OCI-LY3 (cell line): ENCODE measurements around the gene SRGAP1.

Experiments used
- H2AFZ ChIP-seq: fragments of 200-600, 300-600 bp; shearing (Covaris generic); 2 replicates; pipeline ENCODE4 v1.6.0; 2014; ENCODE audit warnings: antibody characterized with exemption, low read depth, low read length
- H3K27ac ChIP-seq: fragments of 200-600, 300-600 bp; sonication (generic); 2 replicates; pipeline ENCODE4 v1.5.1; 2014; ENCODE audit warnings: mild to moderate bottlenecking, low read length, moderate library complexity, mixed read lengths
- H3K27me3 ChIP-seq: fragments of 200-600, 300-600 bp; sonication (generic); 2 replicates; pipeline ENCODE4 v1.6.1; 2014; ENCODE audit warnings: low read depth, low read length, mixed read lengths
- H3K36me3 ChIP-seq: fragments of 200-600, 300-600 bp; sonication (generic); replicated peaks from 2 replicates; pipeline ENCODE3; 2014; ENCODE audit warnings: low read depth, low read length, mixed read lengths
- H3K4me1 ChIP-seq: fragments of 300-600, 200-600 bp; sonication (generic); 2 replicates; pipeline ENCODE4 v1.6.1; 2014; ENCODE audit warnings: low read length, mixed read lengths
- H3K4me2 ChIP-seq: fragments of 200-600, 300-600 bp; sonication (generic); 2 replicates; pipeline ENCODE4 v1.6.1; 2014; ENCODE audit warnings: low read length, mixed read lengths
- H3K4me3 ChIP-seq: fragments of 300-600, 200-600 bp; sonication (generic); 2 replicates; pipeline ENCODE4 v1.5.1; 2014; ENCODE audit warnings: antibody characterized with exemption, mild to moderate bottlenecking, low read length, moderate library complexity
- H3K79me2 ChIP-seq: fragments of 300-600, 200-600 bp; shearing (Covaris generic); 2 replicates; pipeline ENCODE4 v1.6.1; 2014; ENCODE audit warnings: mild to moderate bottlenecking, low read length, mixed read lengths
- H3K9ac ChIP-seq: fragments of 300-600, 200-600 bp; shearing (Covaris generic); 2 replicates; pipeline ENCODE4 v1.6.0; 2014; ENCODE audit warnings: mild to moderate bottlenecking, low read length, moderate library complexity
- H3K9me3 ChIP-seq: fragments of 200-600, 300-600 bp; shearing (Covaris generic); 2 replicates; pipeline ENCODE4 v1.6.1; 2014; ENCODE audit warnings: low read length, mixed read lengths; ENCODE audit not compliant: insufficient read depth
- H4K20me1 ChIP-seq: fragments of 200-600, 300-600 bp; sonication (generic); 2 replicates; pipeline ENCODE4 v1.6.1; 2016; ENCODE audit warnings: low read length, mixed read lengths; ENCODE audit not compliant: insufficient read depth
- EZH2phosphoT487 ChIP-seq: fragments of 200-600 bp; shearing (Covaris generic); IDR thresholded peaks from 2 replicates; pipeline ENCODE4 v1.6.1; 2018; ENCODE audit warnings: antibody characterized with exemption, mixed run types, low read depth
- TF ChIP-seq, protein P1 (sequence below): fragments of 200-600, 300-600 bp; sonication (generic); IDR thresholded peaks from 2 replicates; pipeline ENCODE4 v1.5.1; 2014; ENCODE audit warnings: antibody characterized with exemption, low read length, low read depth

SRGAP1 gene

DNA sequence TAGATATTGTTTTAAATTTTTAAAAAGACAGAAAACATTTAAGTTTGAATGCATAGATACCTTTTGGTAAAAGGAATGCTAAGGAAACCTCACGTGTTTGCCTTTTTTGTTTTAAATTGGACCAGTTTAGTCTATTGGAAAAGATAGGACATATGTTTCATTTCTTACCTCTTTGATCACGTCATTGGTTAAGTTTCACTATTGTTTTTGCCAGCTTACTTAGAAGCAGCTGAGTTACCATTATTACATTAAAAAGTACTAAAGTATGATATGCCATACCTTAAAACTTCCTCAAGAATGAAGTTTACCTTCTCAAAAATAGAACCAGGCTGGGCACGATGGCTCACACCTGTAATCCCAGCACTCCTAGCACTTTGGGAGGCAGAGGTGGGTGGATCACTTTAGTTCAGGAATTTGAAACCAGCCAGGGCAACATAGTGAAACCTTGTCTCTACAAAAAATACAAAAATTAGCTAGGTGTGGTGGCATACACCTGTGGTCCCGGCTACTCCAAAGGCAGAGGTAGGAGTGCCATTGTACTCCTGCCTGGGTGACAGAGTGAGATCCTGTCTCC lies 54.4 kb downstream of the SRGAP1 start:
- no peaks in the 10 kb centered on the region for H3K9me3 ChIP-seq
- H4K20me1 ChIP-seq, result no peaks in the 10 kb centered on the region
- H3K36me3 ChIP-seq, result no peaks in the 10 kb centered on the region
- H3K4me3 ChIP-seq, result 0 out of 2 replicates have a peak overlapping the region, but pooled peaks have one; percentile 28
- peaks cover 10% of the 10 kb centered on the region for H3K4me1 ChIP-seq
- H3K27me3 ChIP-seq, result no peaks in the 10 kb centered on the region
- no peaks in the 10 kb centered on the region for H3K79me2 ChIP-seq
- no peak overlapping the region for H3K27ac ChIP-seq
- peak overlapping the region; percentile 46 for H3K4me2 ChIP-seq
- H2AFZ ChIP-seq, result no peak overlapping the region
- H3K9ac ChIP-seq, result no peak overlapping the region
- no peak for TF ChIP-seq EZH2phosphoT487
- TF ChIP-seq, protein P1, sequence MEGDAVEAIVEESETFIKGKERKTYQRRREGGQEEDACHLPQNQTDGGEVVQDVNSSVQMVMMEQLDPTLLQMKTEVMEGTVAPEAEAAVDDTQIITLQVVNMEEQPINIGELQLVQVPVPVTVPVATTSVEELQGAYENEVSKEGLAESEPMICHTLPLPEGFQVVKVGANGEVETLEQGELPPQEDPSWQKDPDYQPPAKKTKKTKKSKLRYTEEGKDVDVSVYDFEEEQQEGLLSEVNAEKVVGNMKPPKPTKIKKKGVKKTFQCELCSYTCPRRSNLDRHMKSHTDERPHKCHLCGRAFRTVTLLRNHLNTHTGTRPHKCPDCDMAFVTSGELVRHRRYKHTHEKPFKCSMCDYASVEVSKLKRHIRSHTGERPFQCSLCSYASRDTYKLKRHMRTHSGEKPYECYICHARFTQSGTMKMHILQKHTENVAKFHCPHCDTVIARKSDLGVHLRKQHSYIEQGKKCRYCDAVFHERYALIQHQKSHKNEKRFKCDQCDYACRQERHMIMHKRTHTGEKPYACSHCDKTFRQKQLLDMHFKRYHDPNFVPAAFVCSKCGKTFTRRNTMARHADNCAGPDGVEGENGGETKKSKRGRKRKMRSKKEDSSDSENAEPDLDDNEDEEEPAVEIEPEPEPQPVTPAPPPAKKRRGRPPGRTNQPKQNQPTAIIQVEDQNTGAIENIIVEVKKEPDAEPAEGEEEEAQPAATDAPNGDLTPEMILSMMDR, result no peak

DNA sequence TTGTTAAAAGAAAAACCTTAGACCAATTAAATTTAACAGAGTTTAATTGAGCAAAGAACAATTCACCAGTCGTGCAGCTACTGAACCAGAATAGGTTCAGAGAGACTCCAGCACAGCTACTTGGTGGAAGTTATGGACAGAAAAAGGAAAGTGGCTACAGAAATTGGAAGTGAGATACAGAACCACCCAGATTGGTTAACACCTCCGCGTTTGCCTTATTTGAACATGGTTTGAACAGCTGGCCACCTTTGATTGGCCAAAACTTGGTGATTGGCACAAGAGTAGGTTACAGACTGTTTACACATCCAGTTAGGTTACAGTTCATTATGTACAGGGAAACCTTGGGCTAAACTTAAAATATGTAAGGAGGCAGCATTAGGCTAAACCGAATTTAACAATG lies 54.9 kb downstream of the SRGAP1 start:
- H3K4me2 ChIP-seq, result no peak overlapping the region
- TF ChIP-seq, protein P1, result no peak
- no peak for TF ChIP-seq EZH2phosphoT487
- H3K27me3 ChIP-seq, result no peaks in the 10 kb centered on the region
- H3K9me3 ChIP-seq, result no peaks in the 10 kb centered on the region
- no peak overlapping the region for H3K9ac ChIP-seq
- H3K27ac ChIP-seq, result no peak overlapping the region
- H3K4me1 ChIP-seq, result peaks cover 10% of the 10 kb centered on the region
- no peak overlapping the region for H3K4me3 ChIP-seq
- no peaks in the 10 kb centered on the region for H3K36me3 ChIP-seq
- H2AFZ ChIP-seq, result no peak overlapping the region
- H3K79me2 ChIP-seq, result no peaks in the 10 kb centered on the region
- H4K20me1 ChIP-seq, result no peaks in the 10 kb centered on the region

DNA sequence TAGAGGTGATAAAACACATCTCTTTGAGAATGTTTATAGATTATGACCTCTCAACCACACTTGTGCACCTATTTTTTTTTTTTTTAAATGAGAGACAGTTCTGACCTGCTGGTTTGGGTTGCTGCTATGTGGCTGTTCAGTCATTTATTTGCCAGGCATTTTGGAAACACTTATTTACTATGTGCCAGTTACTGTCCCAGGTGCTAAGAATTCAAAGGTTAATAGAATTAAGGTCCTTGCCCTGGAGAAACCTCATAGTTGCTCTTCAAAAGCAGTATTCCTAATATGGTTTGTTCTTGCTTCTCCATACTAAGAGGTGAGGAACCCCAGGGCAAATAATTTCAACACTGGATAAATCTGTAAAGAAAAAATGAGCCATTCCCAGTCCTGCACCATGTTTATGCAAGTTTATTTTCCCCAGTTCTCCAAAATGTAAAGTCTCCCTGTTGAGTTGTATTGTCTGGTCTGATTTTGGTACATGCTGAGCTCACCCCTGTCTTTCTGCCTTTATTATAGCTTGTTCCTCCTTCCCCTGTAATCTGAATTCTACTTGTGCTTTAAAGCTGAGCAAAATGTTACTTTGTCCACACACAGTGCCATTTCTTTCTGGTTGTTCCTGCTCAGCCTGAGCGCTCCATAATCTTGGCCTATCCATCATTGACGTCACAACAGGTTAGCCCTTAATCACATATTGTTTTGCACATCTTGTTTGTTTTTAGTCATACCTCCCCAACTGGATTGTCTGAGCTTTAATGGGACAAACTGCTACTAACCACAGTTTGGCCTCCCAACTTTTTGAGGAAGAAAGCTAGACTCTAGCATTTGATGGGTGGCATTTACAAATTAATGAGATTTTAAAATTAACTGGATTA lies 56.7 kb downstream of the SRGAP1 start:
- H3K4me1 ChIP-seq, result peaks cover 10% of the 10 kb centered on the region
- H2AFZ ChIP-seq, result no peak overlapping the region
- TF ChIP-seq EZH2phosphoT487, result no peak
- TF ChIP-seq, protein P1, result no peak
- H3K4me3 ChIP-seq, result no peak overlapping the region
- no peak overlapping the region for H3K27ac ChIP-seq
- no peaks in the 10 kb centered on the region for H3K79me2 ChIP-seq
- no peak overlapping the region for H3K4me2 ChIP-seq
- H3K9ac ChIP-seq, result no peak overlapping the region
- H4K20me1 ChIP-seq, result no peaks in the 10 kb centered on the region
- no peaks in the 10 kb centered on the region for H3K36me3 ChIP-seq
- H3K27me3 ChIP-seq, result no peaks in the 10 kb centered on the region
- H3K9me3 ChIP-seq, result no peaks in the 10 kb centered on the region

DNA sequence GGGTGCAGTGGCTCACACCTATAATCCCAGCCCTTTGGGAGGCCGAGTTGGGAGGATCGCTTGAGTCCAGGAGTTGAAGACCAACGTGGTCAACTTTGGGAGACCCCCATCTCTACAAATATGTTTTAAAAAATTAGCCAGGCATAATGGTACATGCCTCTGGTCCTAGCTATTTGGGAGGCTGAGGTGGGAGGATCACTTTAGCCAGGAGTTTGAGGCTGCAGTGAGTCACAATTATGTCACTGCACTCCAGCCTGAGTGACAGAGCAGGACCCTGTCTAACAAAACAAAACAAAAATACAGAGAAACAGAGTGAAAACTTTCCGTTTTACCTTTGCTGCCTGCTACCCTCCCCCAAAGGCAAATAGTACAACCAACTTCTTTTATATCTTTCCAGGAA lies 60.2 kb downstream of the SRGAP1 start:
- H3K27me3 ChIP-seq, result no peaks in the 10 kb centered on the region
- H3K4me3 ChIP-seq, result no peak overlapping the region
- TF ChIP-seq, protein P1, result no peak
- no peak overlapping the region for H3K27ac ChIP-seq
- H3K4me2 ChIP-seq, result no peak overlapping the region
- H4K20me1 ChIP-seq, result no peaks in the 10 kb centered on the region
- H2AFZ ChIP-seq, result no peak overlapping the region
- no peaks in the 10 kb centered on the region for H3K4me1 ChIP-seq
- no peaks in the 10 kb centered on the region for H3K9me3 ChIP-seq
- H3K9ac ChIP-seq, result no peak overlapping the region
- H3K79me2 ChIP-seq, result no peaks in the 10 kb centered on the region
- no peaks in the 10 kb centered on the region for H3K36me3 ChIP-seq
